Neural progenitor cell (in vitro differentiated cells): ENCODE results near the gene PDXP. TPM values are rescaled to one million over a fixed set of nuclear protein-coding genes. Genes with fewer than 3 reads are reported as not detected.
"Not testable (repeated sequence)": the region's sequence is repeated elsewhere in the genome, so short reads cannot be mapped to it uniquely, and the experiment has no call there.

Experiments
- DNase-seq: peaks from one replicate; pipeline ENCODE4 v3.0.0-alpha.2; 2016; ENCODE audit warnings: low spot score
- H2AFZ ChIP-seq: fragments of 200-600 bp; sonication (generic); replicated peaks from 2 replicates; pipeline ENCODE4 v1.6.1; 2016; ENCODE audit warnings: antibody characterized with exemption
- H3F3A ChIP-seq: fragments of 200-600 bp; sonication (generic); 2 replicates; pipeline ENCODE4 v1.6.1; 2016; ENCODE audit warnings: antibody characterized with exemption, low read depth
- H3K27ac ChIP-seq: fragments of 200-600 bp; sonication (generic); 2 replicates; pipeline ENCODE4 v1.5.1; 2016; ENCODE audit warnings: mild to moderate bottlenecking
- H3K27me3 ChIP-seq: fragments of 200-600 bp; sonication (generic); 2 replicates; pipeline ENCODE4 v1.6.1; 2016; ENCODE audit warnings: mild to moderate bottlenecking, moderate library complexity
- H3K36me3 ChIP-seq: fragments of 200-600 bp; sonication (generic); 2 replicates; pipeline ENCODE4 v1.5.1; 2016
- H3K4me1 ChIP-seq: fragments of 200-600 bp; sonication (generic); 2 replicates; pipeline ENCODE4 v1.6.1; 2016; ENCODE audit warnings: mixed run types
- H3K4me2 ChIP-seq: fragments of 200-600 bp; sonication (generic); 2 replicates; pipeline ENCODE4 v1.6.1; 2016
- H3K4me3 ChIP-seq: fragments of 200-600 bp; sonication (generic); 2 replicates; pipeline ENCODE4 v1.5.1; 2016
- H3K79me2 ChIP-seq: fragments of 200-600 bp; sonication (generic); 2 replicates; pipeline ENCODE4 v1.6.1; 2016; ENCODE audit warnings: low read depth
- H3K9ac ChIP-seq: fragments of 200-600 bp; sonication (generic); 2 replicates; pipeline ENCODE4 v1.6.1; 2016
- H3K9me3 ChIP-seq: fragments of 200-600 bp; sonication (generic); 2 replicates; pipeline ENCODE4 v1.5.1; 2016; ENCODE audit warnings: low read depth
- H4K20me1 ChIP-seq: fragments of 200-600 bp; sonication (generic); 2 replicates; pipeline ENCODE4 v1.6.1; 2016; ENCODE audit warnings: low read depth
- H3K27ac Mint-ChIP-seq: 3 replicates; pipeline ENCODE4 v1.8.0; 2021; ENCODE audit warnings: mixed read lengths
- H3K27me3 Mint-ChIP-seq: 2 replicates; pipeline ENCODE4 v1.8.0; 2022; ENCODE audit warnings: low read depth, mild to moderate bottlenecking, inconsistent platforms, moderate library complexity, mixed read lengths; ENCODE audit not compliant: insufficient read depth
- H3K36me3 Mint-ChIP-seq: 3 replicates; pipeline ENCODE4 v1.8.0; 2021; ENCODE audit warnings: mixed read lengths
- H3K4me1 Mint-ChIP-seq: 3 replicates; pipeline ENCODE4 v1.8.0; 2021; ENCODE audit warnings: mixed read lengths
- H3K4me3 Mint-ChIP-seq: 3 replicates; pipeline ENCODE4 v1.8.0; 2021; ENCODE audit warnings: mild to moderate bottlenecking, moderate library complexity, mixed read lengths
- H3K9me3 Mint-ChIP-seq: 3 replicates; pipeline ENCODE4 v1.8.0; 2020; ENCODE audit warnings: mixed read lengths
- CTCF ChIP-seq: fragments of 200-600 bp; sonication (generic); IDR thresholded peaks from 2 replicates; pipeline ENCODE4 v1.5.1; 2017; ENCODE audit warnings: antibody characterized with exemption, mild to moderate bottlenecking
- EZH2 ChIP-seq: fragments of 200-600 bp; sonication (generic); IDR thresholded peaks from 2 replicates; pipeline ENCODE4 v1.6.1; 2017; ENCODE audit warnings: antibody characterized with exemption, mild to moderate bottlenecking, moderate library complexity
- EZH2phosphoT487 ChIP-seq: fragments of 200-600 bp; sonication (generic); IDR thresholded peaks from 2 replicates; pipeline ENCODE4 v1.6.1; 2017; ENCODE audit warnings: antibody characterized with exemption
- total RNA-seq: library from RNA; depleted of rRNA; stranded (reverse); fragments of >200 nt; gene quantifications from 2 replicates; pipeline ENCODE4 v1.2.3, GENCODE V29; 2015; ENCODE audit warnings: low replicate concordance

PDXP gene
- total RNA-seq, 1 donor from 2014 or later = 25.1 TPM

GRCh38 chr22:37690901-37691504 lies 32.5 kb downstream of the PDXP start:
- H3K36me3 Mint-ChIP-seq = peaks cover 8% of the 10 kb centered on the region
- no peak for TF ChIP-seq CTCF
- TF ChIP-seq EZH2 = no peak
- TF ChIP-seq EZH2phosphoT487 = no peak
- peaks cover 15% of the 10 kb centered on the region for H3K4me1 Mint-ChIP-seq
- Histone ChIP-seq H3F3A (peaks cover 8% of the 10 kb centered on the region), H3K4me3 (no peak overlapping the region), H3K79me2 (peaks cover 12% of the 10 kb centered on the region), H3K36me3 (no peaks in the 10 kb centered on the region), H2AFZ (no peak overlapping the region), H3K9me3 (no peaks in the 10 kb centered on the region), H4K20me1 (no peaks in the 10 kb centered on the region), H3K27me3 (no peaks in the 10 kb centered on the region), H3K4me2 (no peak overlapping the region), H3K9ac (no peak overlapping the region), H3K27ac (no peak overlapping the region), H3K4me1 (no peaks in the 10 kb centered on the region)
- H3K9me3 Mint-ChIP-seq = no peaks in the 10 kb centered on the region
- no peak for DNase-seq
- H3K27me3 Mint-ChIP-seq = peaks cover 3% of the 10 kb centered on the region
- H3K4me3 Mint-ChIP-seq = peak overlapping the region; percentile 24
- H3K27ac Mint-ChIP-seq = no peak overlapping the region

GRCh38 chr22:37692627-37693285 lies 34.2 kb downstream of the PDXP start:
- no peak overlapping the region for H3K27ac ChIP-seq
- H3K36me3 Mint-ChIP-seq = peaks cover 8% of the 10 kb centered on the region
- H2AFZ ChIP-seq = no peak overlapping the region
- H3K27ac Mint-ChIP-seq = no peak overlapping the region
- DNase-seq = no peak
- TF ChIP-seq EZH2 = no peak
- TF ChIP-seq EZH2phosphoT487 = no peak
- TF ChIP-seq CTCF = no peak
- H3K4me2 ChIP-seq = no peak overlapping the region
- no peak overlapping the region for H3K9ac ChIP-seq
- H3K9me3 Mint-ChIP-seq = no peaks in the 10 kb centered on the region
- peaks cover 14% of the 10 kb centered on the region for H3K4me1 Mint-ChIP-seq
- H3K27me3 Mint-ChIP-seq = peaks cover 3% of the 10 kb centered on the region
- H3K36me3 ChIP-seq = no peaks in the 10 kb centered on the region
- no peak overlapping the region for H3K4me3 Mint-ChIP-seq
- H3K27me3 ChIP-seq = no peaks in the 10 kb centered on the region
- H3K79me2 ChIP-seq = no peaks in the 10 kb centered on the region
- peaks cover 4% of the 10 kb centered on the region for H3K4me1 ChIP-seq
- peaks cover 19% of the 10 kb centered on the region for H3F3A ChIP-seq
- H3K9me3 ChIP-seq = no peaks in the 10 kb centered on the region
- H4K20me1 ChIP-seq = no peaks in the 10 kb centered on the region
- H3K4me3 ChIP-seq = no peak overlapping the region

GRCh38 chr22:37694131-37694530 lies 35.6 kb downstream of the PDXP start:
- not testable (repeated sequence) for H3K27me3 ChIP-seq, H3K9ac ChIP-seq, H3K36me3 ChIP-seq, H3K4me2 ChIP-seq, H2AFZ ChIP-seq, DNase-seq, H3K4me3 ChIP-seq, H3K27me3 Mint-ChIP-seq, H3K9me3 ChIP-seq, H3K36me3 Mint-ChIP-seq, H3K27ac Mint-ChIP-seq, H3K27ac ChIP-seq, H3K79me2 ChIP-seq, H3K9me3 Mint-ChIP-seq, H4K20me1 ChIP-seq, H3K4me1 ChIP-seq, H3K4me3 Mint-ChIP-seq
- peaks cover 21% of the 10 kb centered on the region for H3F3A ChIP-seq
- H3K4me1 Mint-ChIP-seq = peaks cover 14% of the 10 kb centered on the region

- DNase-seq, H3K27me3 ChIP-seq, H3K79me2 ChIP-seq, H3K9me3 Mint-ChIP-seq, H3K9ac ChIP-seq, H4K20me1 ChIP-seq, H3K4me1 ChIP-seq, H3K27ac ChIP-seq, H2AFZ ChIP-seq, H3K27me3 Mint-ChIP-seq, H3K36me3 ChIP-seq, H3K9me3 ChIP-seq: not testable (repeated sequence)
- H3K4me3 Mint-ChIP-seq = peak overlapping the region; percentile 91
- peak overlapping the region; percentile 46 for H3K27ac Mint-ChIP-seq
- peak overlapping the region; percentile 49 for H3K4me3 ChIP-seq
- peaks cover 12% of the 10 kb centered on the region for H3K36me3 Mint-ChIP-seq
- H3F3A ChIP-seq = peaks cover 21% of the 10 kb centered on the region
- H3K4me1 Mint-ChIP-seq = peaks cover 14% of the 10 kb centered on the region
- H3K4me2 ChIP-seq = peak overlapping the region; percentile 79
Observed at GRCh38 chr22:37696260-37696656, 37.7 kb downstream of the PDXP start.
